ENCODE results near the gene CSTF1.

CSTF1 gene

GRCh38 chr20:56392132-56392880 lies at the start of gene CSTF1, which contains the start of gene AURKA:
CSTF1 (plus strand) TSS chr20:56392645; CDS start chr20:56395553, 2,908 bp downstream.
AURKA (minus strand) TSS chr20:56392215; CDS start chr20:56388197, 4,018 bp downstream.
- Histone ChIP-seq H3K4me1 (peaks cover 7% of the 10 kb centered on the region; the same call in 1 of the 2 replicates), H3K9me3 (no peaks in the 10 kb centered on the region), H3K4me3 (peak within 1 kb of the TSS; percentile 84), H3K27me3 (ENCODE audit: low read depth) (no peaks in the 10 kb centered on the region), H3K36me3 (replicated peaks) (peaks cover 57% of the 10 kb centered on the region)
- DNase-seq (ENCODE audit: low spot score in 2 of 2): peak; percentile 97 to 99
- in situ Hi-C loops (cut with MboI; ENCODE audit: low sequenced_read_pairs): loop anchor here (10.0 to 25.0 kb wide), 2 partner anchors 192 to 995 kb away; partner anchors contain the start of gene RBM38

- H3K4me3 ChIP-seq: no peak overlapping the region
- peaks cover 41% of the 10 kb centered on the region for H3K27me3 ChIP-seq (ENCODE audit: low read depth)
- H3K4me1 ChIP-seq: peaks cover 4% of the 10 kb centered on the region; the same call in 1 of the 2 replicates
- no peak for DNase-seq (ENCODE audit: low spot score in 2 of 2)
- in situ Hi-C loops (cut with MboI; ENCODE audit: low sequenced_read_pairs): loop anchor here (25.0 kb wide), 1 partner anchor 1680 kb away; no protein-coding TSS in a partner anchor
- no peaks in the 10 kb centered on the region for H3K9me3 ChIP-seq
- no peaks in the 10 kb centered on the region for H3K36me3 ChIP-seq (replicated peaks)
These were observed 49.7 kb upstream of the CSTF1 start for GRCh38 chr20:56342783-56343182.

GRCh38 chr20:56343861-56344381 lies 48.5 kb upstream of the CSTF1 start:
- Histone ChIP-seq H3K4me1 (peaks cover 14% of the 10 kb centered on the region), H3K9me3 (no peaks in the 10 kb centered on the region), H3K36me3 (replicated peaks) (no peaks in the 10 kb centered on the region), H3K27me3 (ENCODE audit: low read depth) (peaks cover 41% of the 10 kb centered on the region), H3K4me3 (no peak overlapping the region)
- DNase-seq (ENCODE audit: low spot score in 2 of 2): peak in 1 of 2 experiments; percentile 71
- in situ Hi-C loops (cut with MboI; ENCODE audit: low sequenced_read_pairs): loop anchor here (25.0 kb wide), 1 partner anchor 1682 kb away; no protein-coding TSS in a partner anchor

- in situ Hi-C loops (cut with MboI; ENCODE audit: low sequenced_read_pairs): loop anchor here (25.0 kb wide), 1 partner anchor 1684 kb away; no protein-coding TSS in a partner anchor
- Histone ChIP-seq H3K27me3 (ENCODE audit: low read depth) (peaks cover 58% of the 10 kb centered on the region), H3K4me3 (no peak overlapping the region), H3K9me3 (no peaks in the 10 kb centered on the region), H3K4me1 (peaks cover 15% of the 10 kb centered on the region), H3K36me3 (replicated peaks) (no peaks in the 10 kb centered on the region)
- no peak for DNase-seq (ENCODE audit: low spot score in 2 of 2)
These were observed 46.5 kb upstream of the CSTF1 start for GRCh38 chr20:56345911-56346310.

GRCh38 chr20:56347628-56348304 lies 44.7 kb upstream of the CSTF1 start:
- peak; percentile 39 to 93 for DNase-seq (ENCODE audit: low spot score in 2 of 2)
- Histone ChIP-seq H3K27me3 (ENCODE audit: low read depth) (peaks cover 62% of the 10 kb centered on the region), H3K4me1 (peaks cover 15% of the 10 kb centered on the region), H3K4me3 (no peak overlapping the region), H3K36me3 (replicated peaks) (no peaks in the 10 kb centered on the region), H3K9me3 (no peaks in the 10 kb centered on the region)
- in situ Hi-C loops (cut with MboI; ENCODE audit: low sequenced_read_pairs): loop anchor here (25.0 kb wide), 1 partner anchor 1685 kb away; no protein-coding TSS in a partner anchor

- peaks cover 15% of the 10 kb centered on the region for H3K4me1 ChIP-seq
- no peak overlapping the region for H3K4me3 ChIP-seq
- DNase-seq (ENCODE audit: low spot score in 2 of 2): peak in 1 of 2 experiments; percentile 34
- peaks cover 62% of the 10 kb centered on the region for H3K27me3 ChIP-seq (ENCODE audit: low read depth)
- no peaks in the 10 kb centered on the region for H3K36me3 ChIP-seq (replicated peaks)
- no peaks in the 10 kb centered on the region for H3K9me3 ChIP-seq
- in situ Hi-C loops (cut with MboI; ENCODE audit: low sequenced_read_pairs): loop anchor here (25.0 kb wide), 1 partner anchor 1686 kb away; no protein-coding TSS in a partner anchor
These were observed 44.1 kb upstream of the CSTF1 start for GRCh38 chr20:56348305-56348693.

- DNase-seq (ENCODE audit: low spot score in 2 of 2): no peak
- in situ Hi-C loops (cut with MboI; ENCODE audit: low sequenced_read_pairs): loop anchor here (25.0 kb wide), 1 partner anchor 1686 kb away; no protein-coding TSS in a partner anchor
These were observed 43.7 kb upstream of the CSTF1 start for GRCh38 chr20:56348746-56349145.

GRCh38 chr20:56350842-56351241 lies 41.6 kb upstream of the CSTF1 start:
- Histone ChIP-seq H3K9me3 (no peaks in the 10 kb centered on the region), H3K27me3 (ENCODE audit: low read depth) (peaks cover 44% of the 10 kb centered on the region), H3K4me3 (no peak overlapping the region), H3K36me3 (replicated peaks) (no peaks in the 10 kb centered on the region), H3K4me1 (peaks cover 15% of the 10 kb centered on the region)
- in situ Hi-C loops (cut with MboI; ENCODE audit: low sequenced_read_pairs): no loop called here
- DNase-seq (ENCODE audit: low spot score in 2 of 2): no peak

More at GRCh38 chr20:56348746-56349145, 43.7 kb upstream of the CSTF1 start:
- Histone ChIP-seq H3K4me1 (peaks cover 15% of the 10 kb centered on the region), H3K27me3 (ENCODE audit: low read depth) (peaks cover 59% of the 10 kb centered on the region), H3K4me3 (no peak overlapping the region), H3K9me3 (no peaks in the 10 kb centered on the region), H3K36me3 (replicated peaks) (no peaks in the 10 kb centered on the region)

- Histone ChIP-seq H3K36me3 (replicated peaks) (no peaks in the 10 kb centered on the region), H3K4me3 (no peak overlapping the region), H3K27me3 (ENCODE audit: low read depth) (peaks cover 41% of the 10 kb centered on the region), H3K9me3 (no peaks in the 10 kb centered on the region), H3K4me1 (peaks cover 14% of the 10 kb centered on the region)
- in situ Hi-C loops (cut with MboI; ENCODE audit: low sequenced_read_pairs): no loop called here
- no peak for DNase-seq (ENCODE audit: low spot score in 2 of 2)
These were observed 39.9 kb upstream of the CSTF1 start for GRCh38 chr20:56352345-56353055.

GRCh38 chr20:56353356-56353755 lies 39.1 kb upstream of the CSTF1 start:
- H3K9me3 ChIP-seq: no peaks in the 10 kb centered on the region
- H3K36me3 ChIP-seq (replicated peaks): no peaks in the 10 kb centered on the region
- H3K4me1 ChIP-seq: peaks cover 9% of the 10 kb centered on the region
- no peak for DNase-seq (ENCODE audit: low spot score in 2 of 2)
- peaks cover 41% of the 10 kb centered on the region for H3K27me3 ChIP-seq (ENCODE audit: low read depth)
- no peak overlapping the region for H3K4me3 ChIP-seq
- in situ Hi-C loops (cut with MboI; ENCODE audit: low sequenced_read_pairs): no loop called here

- peaks cover 6% of the 10 kb centered on the region for H3K27me3 ChIP-seq (ENCODE audit: low read depth)
- H3K4me1 ChIP-seq: peaks cover 3% of the 10 kb centered on the region; the same call in 1 of the 2 replicates
- H3K9me3 ChIP-seq: no peaks in the 10 kb centered on the region
- no peak for DNase-seq (ENCODE audit: low spot score in 2 of 2)
- no peaks in the 10 kb centered on the region for H3K36me3 ChIP-seq (replicated peaks)
- in situ Hi-C loops (cut with MboI; ENCODE audit: low sequenced_read_pairs): no loop called here
- no peak overlapping the region for H3K4me3 ChIP-seq
These were observed 34.4 kb upstream of the CSTF1 start for GRCh38 chr20:56358070-56358469.

GRCh38 chr20:56358600-56359211 lies 33.7 kb upstream of the CSTF1 start, which contains the start of gene FAM210B:
FAM210B (plus strand) TSS chr20:56358974; CDS start chr20:56359006, 32 bp downstream.
- peaks cover 2% of the 10 kb centered on the region; the same call in 1 of the 2 replicates for H3K27me3 ChIP-seq (ENCODE audit: low read depth)
- H3K4me1 ChIP-seq: peaks cover 3% of the 10 kb centered on the region; the same call in 1 of the 2 replicates
- no peaks in the 10 kb centered on the region for H3K9me3 ChIP-seq
- in situ Hi-C loops (cut with MboI; ENCODE audit: low sequenced_read_pairs): no loop called here
- H3K4me3 ChIP-seq: peak within 1 kb of the TSS; percentile 56
- no peaks in the 10 kb centered on the region for H3K36me3 ChIP-seq (replicated peaks)
- peak; percentile 84 to 90 for DNase-seq (ENCODE audit: low spot score in 2 of 2)

Data from HAP-1 (cell line).